ENCODE results near the gene AFG3L2.

The AFG3L2 gene

DNA sequence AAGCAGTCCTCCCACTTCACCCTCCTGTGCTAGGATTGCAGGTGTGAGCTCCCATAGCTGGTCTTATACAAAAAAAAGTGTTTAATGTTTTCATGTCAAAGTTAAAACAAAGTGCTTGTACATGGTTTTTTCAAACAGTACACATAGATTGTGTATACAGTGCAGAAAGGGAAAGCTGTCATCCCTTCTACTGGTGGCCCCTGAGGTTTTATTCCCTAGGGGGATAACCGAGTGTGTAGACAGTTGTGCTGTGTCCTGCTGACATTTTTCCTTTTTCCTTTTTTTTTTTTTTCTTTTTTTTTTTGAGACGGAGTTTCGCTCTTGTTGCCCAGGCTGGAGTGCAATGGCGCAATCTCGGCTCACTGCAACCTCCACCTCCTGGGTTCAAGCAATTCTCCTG lies 58.2 kb downstream of the AFG3L2 start:
- DNase-seq = no peak

DNA sequence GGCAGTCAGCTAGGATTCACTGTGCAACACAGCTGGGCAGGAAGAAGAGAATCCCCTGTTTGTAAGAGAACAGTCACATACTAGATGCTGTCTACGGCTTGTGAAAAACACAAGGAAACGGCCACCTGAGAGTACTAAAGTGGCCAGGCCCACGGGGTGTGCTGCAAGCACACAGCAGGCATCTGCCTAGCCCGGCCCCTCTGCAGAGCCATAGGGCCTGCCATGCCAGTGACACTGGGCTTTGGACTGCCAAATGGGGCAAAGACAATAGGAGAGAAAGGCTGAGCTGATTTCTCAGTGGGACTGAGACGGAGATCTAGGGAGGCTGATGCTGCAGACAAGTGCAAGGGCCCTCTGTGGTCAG lies 58.7 kb downstream of the AFG3L2 start:
- no peak for DNase-seq

DNA sequence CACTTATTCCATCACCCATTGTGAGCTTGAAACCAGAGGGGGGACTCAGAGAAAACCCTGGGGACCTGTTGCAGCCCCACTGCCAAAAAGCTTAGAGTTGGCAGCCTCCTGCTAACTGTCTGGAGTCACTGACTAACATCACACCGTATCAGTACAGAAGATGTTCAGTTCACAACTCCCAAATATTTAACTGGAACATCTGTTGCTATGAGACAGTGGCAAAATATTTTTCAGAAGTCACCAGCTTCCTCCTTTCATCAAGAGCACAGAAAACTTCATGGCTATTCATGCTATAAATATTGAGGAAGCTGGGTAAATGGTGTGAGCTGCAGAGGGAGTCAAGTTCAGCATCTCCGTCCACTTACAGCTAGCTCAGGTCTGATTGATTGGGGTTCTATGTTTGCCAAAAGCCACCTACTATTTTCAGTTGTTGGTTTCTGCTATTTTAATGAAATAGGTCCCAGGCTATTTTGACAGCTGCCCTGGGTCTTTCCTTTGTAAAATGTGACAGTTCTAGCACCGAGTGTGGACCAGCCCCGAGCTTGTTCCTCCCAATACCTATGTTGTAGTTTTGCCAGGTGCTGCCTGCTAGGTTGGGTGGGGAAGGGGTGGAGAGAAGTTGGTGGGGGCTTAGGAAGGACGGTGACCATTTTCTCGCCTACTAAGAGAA lies 59.2 kb downstream of the AFG3L2 start:
- no peak for DNase-seq

DNA sequence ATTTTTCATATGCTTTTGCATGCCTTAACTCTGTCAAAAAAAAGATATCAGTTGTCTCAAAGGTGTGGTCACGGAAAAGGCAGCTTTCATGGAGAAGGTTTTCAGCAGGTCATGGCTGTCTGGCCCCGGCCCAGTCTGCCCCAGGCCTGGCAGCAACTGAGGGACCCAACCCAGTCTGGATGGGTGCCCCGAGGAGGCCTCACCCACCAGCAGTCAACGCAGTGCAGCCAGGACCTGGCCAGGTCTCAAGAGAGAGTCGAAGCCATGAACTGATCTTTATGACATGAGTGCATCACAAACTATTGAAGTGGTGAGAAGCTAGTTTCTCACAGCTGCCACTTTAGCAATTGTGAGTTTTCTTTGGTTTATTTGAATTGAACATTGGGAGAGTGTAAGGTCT lies 61.1 kb downstream of the AFG3L2 start:
- no peak for DNase-seq

DNA sequence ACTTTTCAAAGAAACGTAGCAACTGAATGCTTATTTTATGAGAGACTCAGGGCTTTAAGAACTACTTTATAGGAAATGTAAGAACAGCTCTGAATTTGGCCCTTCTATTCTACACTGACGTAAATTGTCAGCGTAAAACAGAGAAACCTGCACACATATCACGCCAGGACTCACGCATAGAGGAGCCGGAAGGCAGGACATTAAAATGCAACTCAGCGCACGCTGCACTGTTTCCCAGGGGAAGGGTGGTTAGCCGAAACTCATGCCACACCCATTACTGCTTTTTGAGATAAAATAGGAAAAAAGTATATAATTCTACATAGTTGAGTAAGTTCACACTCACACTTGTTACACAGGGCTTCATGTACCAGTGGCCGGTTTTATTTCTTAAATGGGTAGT lies 61.5 kb downstream of the AFG3L2 start:
- DNase-seq = no peak

DNA sequence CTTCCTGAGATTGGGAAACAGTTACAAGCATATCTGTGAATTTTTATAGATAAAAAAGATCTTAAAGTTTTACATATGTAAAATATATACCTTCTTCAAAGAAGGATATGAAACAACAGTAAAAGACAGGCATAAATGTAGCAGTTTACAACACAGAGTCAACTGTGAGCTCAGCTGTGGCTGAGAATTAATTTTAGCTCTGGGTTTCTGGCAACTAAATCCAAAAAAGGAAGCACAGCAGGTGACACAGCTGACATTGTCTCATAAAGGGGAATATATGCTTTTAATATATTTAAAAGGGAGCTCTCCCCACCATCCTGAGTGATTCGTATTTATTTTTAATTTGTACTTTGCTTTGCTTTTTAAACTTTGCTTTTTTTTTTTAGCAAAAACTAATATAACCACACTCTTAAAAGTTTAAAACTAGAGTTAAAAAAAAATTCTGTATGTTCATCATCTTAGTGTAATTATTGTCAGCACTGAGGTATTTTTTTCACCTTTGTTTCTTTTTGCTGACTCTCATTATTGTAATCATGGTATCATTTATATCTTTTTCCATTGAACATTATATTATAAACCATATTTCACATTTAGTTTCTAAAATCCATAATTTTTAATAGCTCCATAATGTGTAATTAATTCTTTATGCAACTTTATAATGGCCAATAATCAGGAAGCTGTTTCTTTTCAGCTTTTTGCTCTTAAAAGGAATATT lies 62.3 kb downstream of the AFG3L2 start:
- DNase-seq = no peak

DNA sequence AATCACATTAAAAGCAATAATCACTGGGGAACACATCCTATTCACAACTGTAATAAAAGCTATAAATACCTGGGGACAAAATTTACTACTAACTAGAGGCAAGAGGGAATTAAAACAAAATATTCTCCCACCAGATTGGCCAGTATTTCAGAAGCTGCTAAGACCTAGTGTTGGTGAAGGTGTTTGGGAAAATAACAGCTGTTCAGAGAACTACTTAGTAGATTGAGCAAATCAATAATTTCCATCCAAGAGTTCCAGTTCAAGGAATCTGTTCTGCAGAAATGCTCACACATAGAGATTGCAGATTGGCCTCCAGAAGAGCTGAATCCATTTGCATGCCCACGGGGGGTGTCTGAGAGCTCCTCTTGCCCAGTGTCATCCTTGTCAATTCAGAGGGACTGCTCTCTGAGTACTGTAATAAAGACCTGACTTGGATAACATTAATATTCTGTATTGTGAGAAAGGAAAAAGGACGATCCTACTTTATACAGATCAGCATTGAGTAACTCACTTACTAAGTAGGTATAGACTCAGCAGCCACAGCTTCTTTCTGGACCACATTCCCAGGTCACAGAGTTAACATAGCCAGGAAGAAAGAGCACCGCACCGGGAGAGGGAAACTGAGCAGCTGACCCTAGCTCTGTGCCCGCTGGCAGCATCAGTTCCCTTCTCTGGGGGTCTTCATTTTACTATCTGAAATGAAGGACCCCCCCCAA lies 63.3 kb downstream of the AFG3L2 start:
- DNase-seq = no peak

DNA sequence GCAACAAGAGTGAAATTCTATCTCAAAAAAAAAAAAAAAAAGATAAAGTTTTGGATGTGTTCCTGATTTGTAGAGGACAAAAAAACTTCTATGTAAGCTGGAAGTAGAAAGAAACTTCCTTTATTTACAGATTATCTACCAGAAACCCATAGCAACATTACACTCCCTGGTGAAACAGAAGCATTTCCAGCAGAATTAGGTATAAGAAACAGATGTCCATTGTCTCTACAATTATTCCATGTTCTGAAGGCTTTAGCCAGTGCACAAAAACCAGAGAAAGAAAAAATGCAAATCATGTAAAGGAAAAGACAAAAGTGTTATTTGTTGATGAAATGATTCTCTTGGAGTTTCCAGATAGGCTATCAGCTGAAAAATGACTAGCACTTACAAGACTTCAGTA lies 64.1 kb downstream of the AFG3L2 start:
- DNase-seq = no peak

DNA sequence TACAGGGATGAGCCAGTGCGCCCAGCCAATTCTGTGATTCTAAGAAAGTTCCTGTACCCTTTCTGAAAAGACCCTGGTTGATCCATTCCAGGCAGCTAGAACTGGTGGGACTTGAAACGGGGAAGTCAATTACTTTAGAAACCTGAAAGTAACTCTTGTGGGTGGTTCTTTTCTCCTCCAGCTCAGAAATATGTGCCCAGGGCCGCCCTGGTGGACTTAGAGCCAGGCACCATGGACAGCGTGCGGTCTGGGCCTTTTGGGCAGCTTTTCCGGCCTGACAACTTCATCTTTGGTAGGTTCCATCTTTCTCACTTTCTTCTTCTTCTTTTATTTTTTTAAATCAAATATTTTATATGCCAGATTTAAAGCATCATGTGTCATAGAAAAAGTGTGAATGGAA lies 66.3 kb downstream of the AFG3L2 start:
- DNase-seq = no peak

DNA sequence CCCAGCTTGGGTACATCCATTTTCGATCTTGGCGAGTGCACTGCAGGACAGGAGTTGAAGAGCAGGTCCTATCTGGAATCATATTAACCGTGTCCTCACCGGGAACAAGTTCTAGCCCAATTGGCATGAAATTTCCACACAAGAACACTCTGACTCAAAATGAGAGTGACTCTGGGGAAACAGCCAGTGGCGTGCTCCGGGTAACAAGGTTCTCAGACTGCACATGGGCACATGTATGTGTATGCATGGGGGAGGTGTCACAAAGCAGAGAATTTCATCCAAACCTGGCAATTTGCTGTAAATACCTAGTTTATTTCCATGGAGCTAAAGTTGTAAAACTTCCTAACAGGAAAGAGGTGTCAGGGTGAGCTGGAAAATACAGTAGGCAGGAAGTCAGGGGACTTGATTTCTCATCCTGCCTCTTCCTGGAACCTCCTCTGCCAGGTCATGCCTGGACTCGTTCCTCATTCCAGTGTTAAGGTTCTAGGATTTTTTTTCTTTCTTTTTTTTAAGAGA lies 67.3 kb downstream of the AFG3L2 start:
- DNase-seq = no peak

DNA sequence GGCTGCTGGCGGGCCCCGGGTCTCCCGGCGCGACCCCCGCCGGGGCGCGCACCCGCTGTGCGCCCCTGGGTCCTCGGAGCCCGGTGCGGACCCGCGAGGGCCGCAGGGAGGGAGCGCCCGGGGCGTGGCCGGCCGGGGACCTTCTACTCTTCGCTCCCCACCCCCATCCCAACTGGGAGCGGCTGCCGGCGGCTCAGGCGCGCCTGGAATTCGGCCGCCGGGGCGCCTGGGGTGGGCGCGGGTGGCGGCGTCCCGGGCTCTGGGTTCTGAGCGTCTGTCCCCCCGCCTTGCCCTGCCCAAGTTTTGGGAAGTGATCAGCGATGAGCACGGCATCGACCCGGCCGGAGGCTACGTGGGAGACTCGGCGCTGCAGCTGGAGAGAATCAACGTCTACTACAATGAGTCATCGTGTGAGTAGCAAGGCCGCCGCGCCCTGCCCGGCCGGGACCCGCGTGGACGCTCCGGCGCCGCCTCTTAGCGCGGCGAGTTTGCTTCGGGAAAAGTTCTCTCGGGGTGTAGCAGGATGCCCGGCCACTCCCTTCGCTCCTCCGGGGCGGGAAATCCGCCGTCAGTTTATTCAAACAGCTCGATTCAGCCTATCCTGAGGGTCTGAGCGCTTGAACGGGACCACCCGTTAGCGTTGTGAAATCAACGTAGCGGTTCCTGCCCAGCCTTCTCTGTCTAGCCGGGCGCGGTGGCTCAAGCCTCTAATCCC lies 68.5 kb downstream of the AFG3L2 start:
- DNase-seq = no peak

DNA sequence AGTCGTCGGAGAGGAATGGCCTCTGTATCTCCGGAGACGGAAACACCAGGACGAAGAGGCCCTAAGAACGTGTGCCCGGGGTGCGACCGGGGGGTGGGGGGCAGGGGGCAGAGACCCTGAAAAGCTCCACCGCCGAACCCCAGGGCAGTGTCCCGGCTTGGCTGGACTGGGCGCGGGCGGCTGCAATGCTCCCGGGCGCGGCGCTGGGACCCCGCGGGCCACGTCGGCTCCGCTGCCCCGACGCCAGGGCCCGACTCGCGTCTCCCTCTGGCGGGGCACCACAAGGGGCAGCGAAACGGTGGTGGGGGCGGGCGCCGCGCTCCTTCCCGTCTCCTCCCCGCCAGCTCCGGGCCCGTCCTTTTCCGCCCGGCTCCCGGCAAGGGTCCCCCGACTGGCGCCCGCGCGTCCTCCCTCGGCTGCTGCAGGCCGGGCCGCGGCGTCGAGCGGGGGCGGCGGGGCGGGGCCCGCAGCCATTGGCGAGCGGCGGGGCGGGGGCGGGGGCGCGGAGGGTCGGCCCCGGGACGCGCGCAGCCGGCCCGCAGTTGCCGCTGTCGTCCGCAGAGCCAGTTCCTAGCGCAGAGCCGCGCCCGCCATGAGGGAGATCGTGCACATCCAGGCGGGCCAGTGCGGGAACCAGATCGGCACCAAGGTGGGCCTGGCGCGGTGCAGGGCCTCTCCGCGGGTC lies 69.2 kb downstream of the AFG3L2 start, which contains the start of gene TUBB6:
Gene TUBB6 (plus strand): TSS at position 541 of the 685 bp plus-strand sequence. CDS start 52 bp downstream, at position 593.
- no peak for DNase-seq

DNA sequence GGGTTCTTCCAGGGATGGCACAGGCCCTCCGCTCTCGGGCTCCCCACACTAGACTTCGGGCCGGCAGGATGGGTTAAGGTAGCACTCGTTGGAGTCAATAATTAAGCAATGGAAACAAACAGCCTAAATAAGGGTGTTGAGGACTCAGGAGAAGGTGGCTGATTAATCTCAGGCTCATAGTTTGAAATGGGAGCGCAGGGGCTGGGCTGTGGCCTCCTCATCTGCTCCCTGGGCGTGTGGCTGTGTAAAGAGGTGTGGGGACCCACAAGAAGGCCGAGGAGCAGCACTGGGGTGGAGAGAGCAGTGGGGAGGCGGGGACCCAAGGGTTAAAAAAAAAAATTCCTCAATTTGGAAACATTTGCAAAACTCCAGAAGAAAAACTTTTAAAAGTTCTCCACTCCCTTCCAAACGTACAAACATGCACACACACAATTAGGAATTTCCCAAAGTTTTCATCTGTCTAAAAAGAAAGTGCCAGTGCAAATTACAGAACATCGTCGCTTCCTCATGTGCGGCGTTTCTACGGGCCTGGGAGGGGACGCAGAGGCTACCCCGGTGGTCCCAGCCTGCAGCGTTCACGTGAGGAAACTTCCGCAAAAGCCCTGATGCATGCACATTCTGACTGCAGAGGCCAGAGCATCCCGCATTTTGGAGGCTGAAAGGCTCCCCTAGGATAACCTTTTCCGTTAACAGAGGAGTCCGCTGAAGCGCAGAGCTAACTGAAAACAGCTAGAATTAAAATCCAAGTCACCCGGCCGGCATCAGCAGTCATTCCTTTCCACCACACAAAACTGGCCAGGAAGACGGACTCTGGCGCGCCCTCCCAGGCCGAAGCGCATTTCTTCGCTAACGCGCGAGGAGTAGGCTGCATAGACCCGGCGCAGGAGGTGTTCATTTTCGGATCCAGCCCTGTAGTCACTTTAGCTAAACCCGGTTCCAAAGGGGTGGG lies 70.0 kb downstream of the AFG3L2 start:
- DNase-seq = no peak

DNA sequence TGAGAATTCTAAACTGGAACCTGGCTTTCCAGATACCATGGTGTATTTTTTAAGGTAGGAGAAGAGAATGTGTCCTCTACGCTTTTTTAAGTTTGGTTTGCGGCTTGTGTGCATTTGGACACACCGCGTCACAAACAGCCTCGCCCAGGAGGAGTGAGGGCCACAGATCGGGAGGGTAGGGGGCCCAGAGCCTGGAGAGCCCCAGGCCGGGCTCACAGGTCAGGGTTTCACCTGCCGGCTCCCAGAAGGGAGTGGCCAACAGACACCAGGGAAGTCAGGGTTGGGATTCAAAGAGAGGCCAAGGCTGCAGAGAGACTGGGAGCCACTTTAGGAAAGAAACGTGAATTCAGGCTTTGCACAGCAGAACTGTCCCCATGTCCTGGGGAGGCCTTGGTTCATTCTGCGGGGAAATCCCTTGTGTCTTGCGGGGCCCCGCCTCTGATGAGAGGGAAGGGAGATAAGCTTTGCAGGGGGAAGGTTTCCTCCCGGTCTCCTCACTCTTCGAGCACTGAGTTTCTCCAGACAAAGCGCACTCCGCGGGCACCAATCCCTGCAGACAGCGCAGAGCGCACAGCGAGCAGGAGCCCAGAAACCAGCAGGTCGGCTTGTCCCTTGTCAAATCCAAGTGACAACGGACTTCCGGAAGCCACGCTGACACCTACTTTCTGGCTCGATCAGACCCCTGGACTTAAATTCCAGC lies 70.9 kb downstream of the AFG3L2 start:
- DNase-seq = no peak

DNA sequence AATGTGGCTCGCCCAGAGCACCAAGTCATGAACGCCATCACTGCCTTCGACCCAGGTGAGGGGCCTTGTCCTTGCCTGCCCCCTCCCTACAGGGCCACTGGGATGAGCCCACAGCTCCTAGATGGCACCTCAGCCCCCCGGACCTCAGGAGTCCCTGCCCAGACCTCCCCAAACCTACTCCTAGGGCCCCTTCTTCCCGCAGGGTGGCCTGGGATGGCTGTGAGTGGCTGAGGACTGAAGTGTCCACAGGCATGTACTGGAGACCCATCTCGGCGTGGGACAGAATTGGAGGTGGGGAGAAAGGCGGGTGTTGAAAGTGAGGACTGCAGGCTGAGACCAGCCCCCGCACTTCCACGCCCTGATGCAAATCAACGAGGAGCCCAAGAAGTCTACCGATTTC lies 71.8 kb downstream of the AFG3L2 start:
- DNase-seq = no peak

DNA sequence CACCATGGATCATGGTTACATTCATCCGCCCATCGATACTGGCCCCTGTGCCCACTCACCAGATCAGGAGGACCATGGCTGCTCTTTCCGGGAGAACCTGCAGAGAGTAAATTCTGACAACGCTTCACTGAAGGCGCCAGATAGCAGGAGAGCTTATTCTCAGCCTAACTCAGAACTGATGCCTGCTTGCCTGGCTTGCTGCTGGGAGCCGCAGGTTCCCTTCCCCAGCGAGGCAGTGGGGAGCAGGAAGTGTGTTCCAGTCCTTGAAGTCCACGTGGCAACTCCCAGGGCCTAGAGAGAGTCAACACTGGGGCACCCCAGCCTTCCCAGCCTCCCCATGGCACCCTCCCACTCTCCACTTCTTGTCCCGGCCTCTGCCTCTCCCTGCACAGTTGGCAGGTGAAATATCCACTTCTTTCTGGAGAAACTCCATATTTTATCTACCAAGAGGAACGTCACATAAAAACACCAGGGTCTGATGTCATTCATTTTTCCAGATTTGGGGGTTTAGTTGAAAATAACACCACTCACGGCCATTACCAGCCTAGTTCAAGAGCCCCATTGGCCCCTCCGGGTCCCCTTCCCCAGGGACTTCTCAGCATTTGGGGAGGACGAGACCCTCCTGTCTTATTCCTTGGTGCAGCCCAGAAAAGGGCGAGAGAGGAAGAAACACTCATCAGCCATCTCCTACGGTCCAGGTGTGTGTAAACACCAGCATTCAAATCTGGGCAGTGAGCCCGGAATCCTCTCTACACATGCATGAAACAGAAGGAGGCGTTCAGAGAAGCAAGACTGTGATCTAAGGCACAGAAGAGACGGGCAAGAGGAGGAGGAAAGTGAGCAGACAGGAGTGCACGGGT lies 72.4 kb downstream of the AFG3L2 start:
- no peak for DNase-seq

DNA sequence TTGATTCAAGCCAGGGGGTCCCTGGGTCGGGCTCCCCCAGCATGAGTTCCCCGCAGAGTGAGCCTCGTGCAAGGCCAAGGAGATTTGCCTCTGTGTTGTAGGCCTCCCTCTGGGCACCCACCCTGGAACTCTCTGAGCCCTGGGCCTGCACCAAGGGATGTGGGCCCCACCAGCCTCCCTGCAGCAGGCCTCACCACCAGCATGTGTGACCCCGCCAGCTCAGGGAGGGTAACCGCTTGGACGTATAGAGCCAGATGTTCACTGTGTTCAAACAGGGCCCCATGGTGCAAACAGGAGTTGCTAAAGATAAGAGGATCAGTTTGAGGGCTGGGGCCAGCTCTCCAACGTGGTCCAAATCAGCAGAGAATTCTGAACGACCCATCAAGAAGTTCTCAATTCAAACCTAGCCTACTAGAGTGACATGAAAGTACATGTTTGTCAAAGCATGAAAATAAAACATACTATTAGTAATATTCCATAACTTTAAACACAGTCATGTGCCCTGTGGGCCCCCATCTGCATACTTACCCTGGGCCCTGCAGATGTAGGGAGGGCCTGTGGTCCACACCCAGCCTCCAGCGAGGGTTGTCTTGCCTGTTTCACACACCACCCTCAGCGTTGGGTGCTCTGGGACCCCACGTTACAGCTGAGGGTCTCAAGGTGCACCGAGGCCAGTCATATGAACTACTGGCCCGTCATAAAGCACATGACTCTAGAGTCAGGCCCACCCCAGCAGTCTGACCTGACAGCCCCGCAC lies 74.5 kb downstream of the AFG3L2 start:
- DNase-seq = no peak

DNA sequence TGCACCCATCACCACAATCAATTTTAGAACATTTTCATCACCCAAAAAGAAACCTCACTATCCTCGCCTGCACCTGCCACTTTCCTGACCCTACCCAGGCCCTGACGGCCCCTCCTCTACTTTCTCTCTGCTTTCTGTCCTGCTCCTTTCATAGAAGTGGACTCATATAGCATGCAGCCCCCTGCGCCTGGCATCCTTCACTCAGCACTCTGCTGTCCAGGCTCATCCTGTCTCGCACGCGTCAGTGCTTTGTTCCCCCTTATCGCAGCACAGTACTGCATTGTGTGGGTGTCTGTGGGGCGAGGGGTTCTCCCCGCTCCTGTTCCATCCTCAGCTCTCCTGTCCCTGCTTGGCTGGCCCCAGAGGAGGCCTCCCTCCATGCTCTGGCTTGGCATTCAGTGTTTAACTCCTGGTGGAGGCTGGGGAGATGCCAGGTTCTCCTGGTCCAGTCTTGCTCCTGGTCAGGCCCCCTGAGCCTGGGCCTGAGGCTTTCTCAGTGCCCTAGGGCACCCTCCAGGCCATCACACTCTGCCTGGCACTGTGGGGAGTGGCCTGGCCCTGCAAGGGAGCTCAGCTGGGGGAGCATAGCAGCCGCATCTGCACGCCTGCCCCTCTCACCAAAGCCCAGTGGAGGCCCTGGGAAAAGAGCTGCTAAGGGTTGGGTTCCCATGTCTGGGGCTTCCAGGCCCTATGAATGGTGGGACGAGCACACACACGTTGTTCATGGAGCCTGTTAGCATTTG lies 75.6 kb downstream of the AFG3L2 start:
- DNase-seq = no peak
